ENCODE results near the gene RCOR1.
"Not testable (repeated sequence)": the region's sequence is repeated elsewhere in the genome, so short reads cannot be mapped to it uniquely, and the experiment has no call there.

RCOR1 gene

DNA sequence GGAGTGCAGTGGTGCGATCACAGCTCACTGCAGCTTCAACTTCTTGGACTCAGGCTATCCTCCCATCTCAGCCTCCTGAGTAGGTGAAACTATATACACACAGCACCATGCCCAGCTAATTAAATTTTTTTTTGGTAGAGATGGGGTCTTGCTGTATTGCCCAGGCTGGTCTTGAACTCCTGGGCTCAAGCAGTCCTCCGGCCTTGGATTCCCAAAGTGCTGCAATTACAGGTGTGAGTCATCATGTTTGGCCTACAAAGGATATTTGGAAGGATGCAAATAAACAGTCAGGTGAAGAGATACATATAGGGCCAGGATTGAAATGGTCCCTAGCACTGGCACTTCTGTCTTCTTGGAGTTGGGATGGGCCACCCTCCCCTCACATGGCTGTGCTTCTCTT is 23.9 kb downstream of the RCOR1 start:
- CTCF ChIA-PET, result interaction anchor here (0.6 to 2.0 kb wide), 2 partner anchors 22 to 780 kb away, joined by 4 to 5 read pairs; no protein-coding TSS in a partner anchor
- TF ChIP-seq HDGF (IDR thresholded peaks at IDR 0.05; ENCODE audit: borderline replicate concordance), result no peak
- TF ChIP-seq NFRKB (IDR thresholded peaks at IDR 0.05), result no peak
- no peak for TF ChIP-seq TARDBP (IDR thresholded peaks at IDR 0.05)
- TF ChIP-seq FOXA1 (IDR thresholded peaks at IDR 0.05), result no peak
- no peak for TF ChIP-seq ARNT (IDR thresholded peaks at IDR 0.05)
- TF ChIP-seq FOXK2 (IDR thresholded peaks at IDR 0.05), result no peak
- no peak for TF ChIP-seq ZNF384 (IDR thresholded peaks at IDR 0.05)
- no peak for TF ChIP-seq CTBP1 (IDR thresholded peaks at IDR 0.05; ENCODE audit: borderline replicate concordance)
- TF ChIP-seq FOXM1 (IDR thresholded peaks at IDR 0.05; ENCODE audit: borderline replicate concordance), result no peak
- TF ChIP-seq SUZ12 (IDR thresholded peaks at IDR 0.05), result no peak
- POLR2A ChIA-PET, result no interaction called here
- DNase-seq (ENCODE audit: extremely low spot score), result no peak

DNA sequence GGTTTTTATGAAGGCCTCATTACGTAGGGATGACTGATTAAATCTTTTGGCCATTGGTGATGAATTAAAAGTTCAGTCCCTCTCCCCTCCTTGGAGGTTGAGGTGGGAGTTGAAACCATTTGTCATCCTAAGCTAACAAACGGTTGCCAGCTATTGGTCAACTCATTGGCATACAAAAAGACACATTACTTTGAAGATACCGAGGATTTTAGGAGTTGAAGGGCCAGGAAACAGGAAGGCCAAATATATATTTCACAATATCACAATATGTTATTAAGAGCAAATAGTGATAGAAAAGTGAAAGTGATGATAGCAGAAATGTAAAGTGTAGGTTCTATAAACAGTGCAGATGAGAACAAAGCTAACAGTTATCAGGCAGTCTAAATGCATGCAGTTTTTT is 24.4 kb downstream of the RCOR1 start:
- TF ChIP-seq L3MBTL2 (conservative IDR thresholded peaks at IDR 0.05) (no peak), ARNT (IDR thresholded peaks at IDR 0.05) (no peak), LEF1 (IDR thresholded peaks at IDR 0.05; ENCODE audit: borderline replicate concordance) (no peak), SUZ12 (IDR thresholded peaks at IDR 0.05) (no peak), FOXK2 (IDR thresholded peaks at IDR 0.05) (no peak), NFRKB (IDR thresholded peaks at IDR 0.05) (no peak), ELF4 (IDR thresholded peaks at IDR 0.05) (no peak), ZNF384 (IDR thresholded peaks at IDR 0.05) (no peak), CTBP1 (IDR thresholded peaks at IDR 0.05; ENCODE audit: borderline replicate concordance) (no peak), BHLHE40 (IDR thresholded peaks at IDR 0.05; ENCODE audit: borderline replicate concordance) (no peak), FOXA1 (IDR thresholded peaks at IDR 0.05) (no peak), TARDBP (IDR thresholded peaks at IDR 0.05) (no peak), HDGF (IDR thresholded peaks at IDR 0.05; ENCODE audit: borderline replicate concordance) (no peak), SP1 (IDR thresholded peaks at IDR 0.05) (no peak), FOXM1 (IDR thresholded peaks at IDR 0.05; ENCODE audit: borderline replicate concordance) (no peak)
- TF ChIP-seq, protein P1, sequence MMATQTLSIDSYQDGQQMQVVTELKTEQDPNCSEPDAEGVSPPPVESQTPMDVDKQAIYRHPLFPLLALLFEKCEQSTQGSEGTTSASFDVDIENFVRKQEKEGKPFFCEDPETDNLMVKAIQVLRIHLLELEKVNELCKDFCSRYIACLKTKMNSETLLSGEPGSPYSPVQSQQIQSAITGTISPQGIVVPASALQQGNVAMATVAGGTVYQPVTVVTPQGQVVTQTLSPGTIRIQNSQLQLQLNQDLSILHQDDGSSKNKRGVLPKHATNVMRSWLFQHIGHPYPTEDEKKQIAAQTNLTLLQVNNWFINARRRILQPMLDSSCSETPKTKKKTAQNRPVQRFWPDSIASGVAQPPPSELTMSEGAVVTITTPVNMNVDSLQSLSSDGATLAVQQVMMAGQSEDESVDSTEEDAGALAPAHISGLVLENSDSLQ (IDR thresholded peaks at IDR 0.05), result no peak
- ChIA-PET POLR2A (no interaction called here), CTCF (interaction anchor here (0.6 to 2.0 kb wide), 2 partner anchors 22 to 779 kb away, joined by 4 to 5 read pairs; no protein-coding TSS in a partner anchor)
- DNase-seq (ENCODE audit: extremely low spot score), result no peak

DNA sequence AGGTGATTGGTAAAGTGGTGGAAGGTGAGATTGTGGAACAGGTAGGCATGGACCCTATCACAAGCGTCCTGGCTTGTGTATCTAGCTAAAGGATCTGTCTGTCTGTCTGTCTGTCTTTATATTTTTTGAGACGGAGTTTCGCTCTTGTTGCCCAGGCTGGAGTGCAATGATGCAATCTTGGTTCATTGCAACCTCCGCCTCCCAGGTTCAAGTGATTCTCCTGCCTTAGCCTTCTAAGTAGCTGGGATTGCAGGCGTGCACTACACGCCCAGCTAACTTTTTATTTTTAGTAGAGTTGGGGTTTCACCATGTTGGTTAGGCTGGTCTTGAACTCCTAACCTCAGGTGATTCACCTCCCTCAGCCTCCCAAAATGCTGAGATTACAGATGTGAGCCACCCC is 26.6 kb downstream of the RCOR1 start:
- POLR2A ChIA-PET, result interaction anchor here (1.3 kb wide), 1 partner anchor 8 kb away, joined by 4 read pairs; no protein-coding TSS in a partner anchor
- CTCF ChIA-PET; DNase-seq (ENCODE audit: extremely low spot score): not testable (repeated sequence)

DNA sequence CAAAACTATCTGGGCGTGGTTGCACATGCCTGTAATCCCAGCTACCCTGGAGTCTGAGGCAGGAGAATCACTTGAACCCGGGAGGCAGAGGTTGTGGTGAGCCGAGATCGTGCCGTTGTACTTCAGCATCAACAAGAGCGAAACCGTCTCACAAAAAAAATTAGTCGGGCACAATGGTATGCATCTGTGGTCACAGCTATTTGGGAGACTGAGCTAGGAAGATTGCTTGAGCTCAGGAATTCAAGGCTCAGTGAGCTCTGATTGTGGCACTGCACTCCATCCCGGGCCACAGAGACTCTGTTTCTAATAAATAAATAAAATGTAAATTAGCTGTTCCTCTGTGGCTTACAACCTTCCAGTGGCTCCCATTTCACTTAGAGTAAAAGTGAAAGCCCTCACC is 28.0 kb downstream of the RCOR1 start:
- CTCF ChIA-PET, result interaction anchor here (0.5 to 0.7 kb wide), 2 partner anchors 15 to 26 kb away, joined by 4 to 5 read pairs; no protein-coding TSS in a partner anchor
- no peak for DNase-seq (ENCODE audit: extremely low spot score)
- TF ChIP-seq SP1 (IDR thresholded peaks at IDR 0.05), result no peak
- no peak for TF ChIP-seq TARDBP (IDR thresholded peaks at IDR 0.05)
- TF ChIP-seq CTBP1 (IDR thresholded peaks at IDR 0.05; ENCODE audit: borderline replicate concordance), result no peak
- TF ChIP-seq FOXK2 (IDR thresholded peaks at IDR 0.05), result no peak
- TF ChIP-seq BHLHE40 (IDR thresholded peaks at IDR 0.05; ENCODE audit: borderline replicate concordance), result no peak
- TF ChIP-seq L3MBTL2 (conservative IDR thresholded peaks at IDR 0.05), result no peak
- no peak for TF ChIP-seq ZNF384 (IDR thresholded peaks at IDR 0.05)
- POLR2A ChIA-PET, result interaction anchor here (0.6 kb wide), 1 partner anchor 48 kb away, joined by 3 read pairs; no protein-coding TSS in a partner anchor

DNA sequence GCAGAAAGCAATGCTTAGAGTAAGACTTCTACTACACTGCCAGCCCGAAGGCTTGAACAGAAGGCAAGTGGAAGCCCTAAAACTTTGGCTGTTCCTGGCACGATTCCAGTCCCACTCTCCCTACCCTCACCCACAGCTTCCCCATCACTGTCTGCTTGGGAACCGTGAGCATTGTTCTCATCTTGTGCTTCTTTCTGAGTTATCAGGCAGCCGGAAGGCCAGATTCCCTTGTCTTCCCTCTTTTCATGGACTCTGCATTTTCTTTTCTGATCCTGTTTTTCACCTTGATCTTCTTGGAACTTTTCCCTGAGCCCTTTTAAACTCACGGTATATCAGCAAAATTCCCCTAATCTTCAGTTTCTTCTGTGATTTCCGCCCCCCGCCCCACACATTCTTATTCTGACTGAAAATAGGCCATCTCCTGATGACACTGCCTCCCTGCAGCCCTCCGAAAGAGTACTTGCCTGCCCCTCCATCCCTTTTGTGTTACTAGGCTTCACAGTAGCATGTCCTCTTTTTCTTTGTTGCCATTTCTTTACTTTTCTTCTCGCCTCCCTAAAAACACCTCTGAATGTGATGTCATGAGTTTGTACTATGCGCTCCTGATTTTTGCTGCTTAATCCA is 29.9 kb downstream of the RCOR1 start:
- ChIA-PET POLR2A (no interaction called here), CTCF (no interaction called here)
- no peak for TF ChIP-seq FOXK2 (IDR thresholded peaks at IDR 0.05)
- TF ChIP-seq TARDBP (IDR thresholded peaks at IDR 0.05), result no peak
- no peak for TF ChIP-seq FOXM1 (IDR thresholded peaks at IDR 0.05; ENCODE audit: borderline replicate concordance)
- TF ChIP-seq, protein P1 (IDR thresholded peaks at IDR 0.05), result no peak
- no peak for TF ChIP-seq SP1 (IDR thresholded peaks at IDR 0.05)
- TF ChIP-seq SUZ12 (IDR thresholded peaks at IDR 0.05), result no peak
- no peak for TF ChIP-seq LEF1 (IDR thresholded peaks at IDR 0.05; ENCODE audit: borderline replicate concordance)
- TF ChIP-seq BHLHE40 (IDR thresholded peaks at IDR 0.05; ENCODE audit: borderline replicate concordance), result no peak
- TF ChIP-seq CTBP1 (IDR thresholded peaks at IDR 0.05; ENCODE audit: borderline replicate concordance), result no peak
- TF ChIP-seq FOXA1 (IDR thresholded peaks at IDR 0.05), result no peak
- TF ChIP-seq NFRKB (IDR thresholded peaks at IDR 0.05), result no peak
- no peak for TF ChIP-seq ARNT (IDR thresholded peaks at IDR 0.05)
- TF ChIP-seq L3MBTL2 (conservative IDR thresholded peaks at IDR 0.05), result no peak
- TF ChIP-seq ELF4 (IDR thresholded peaks at IDR 0.05), result no peak
- no peak for TF ChIP-seq HDGF (IDR thresholded peaks at IDR 0.05; ENCODE audit: borderline replicate concordance)
- no peak for TF ChIP-seq ZNF384 (IDR thresholded peaks at IDR 0.05)
- no peak for DNase-seq (ENCODE audit: extremely low spot score)

DNA sequence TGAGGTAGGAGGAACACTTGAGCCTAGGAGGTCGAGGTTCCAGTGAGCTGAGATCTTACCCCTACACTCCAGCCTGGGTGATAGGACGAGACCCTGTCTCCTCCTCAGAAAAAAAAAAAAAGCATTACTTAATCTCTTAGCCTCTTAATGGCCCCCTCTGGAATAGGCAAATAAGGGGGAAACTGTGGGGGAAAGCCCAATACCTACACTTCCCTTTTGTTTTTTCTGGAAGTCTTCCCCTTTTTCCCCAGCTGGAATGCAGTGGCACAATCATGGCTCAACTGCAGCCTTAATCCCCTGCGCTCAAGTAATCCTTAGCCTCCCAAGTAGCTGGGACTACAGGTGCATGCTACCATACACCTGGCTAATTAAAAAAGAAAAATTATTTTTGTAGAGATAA is 32.2 kb downstream of the RCOR1 start:
- no peak for DNase-seq (ENCODE audit: extremely low spot score)
- ChIA-PET POLR2A (no interaction called here), CTCF (interaction anchor here (0.6 kb wide), 1 partner anchor 30 kb away, joined by 5 read pairs; no protein-coding TSS in a partner anchor)
- TF ChIP-seq ARNT (IDR thresholded peaks at IDR 0.05), result no peak
- no peak for TF ChIP-seq BHLHE40 (IDR thresholded peaks at IDR 0.05; ENCODE audit: borderline replicate concordance)
- no peak for TF ChIP-seq TARDBP (IDR thresholded peaks at IDR 0.05)
- TF ChIP-seq ELF4 (IDR thresholded peaks at IDR 0.05), result no peak
- TF ChIP-seq CTBP1 (IDR thresholded peaks at IDR 0.05; ENCODE audit: borderline replicate concordance), result no peak
- no peak for TF ChIP-seq SUZ12 (IDR thresholded peaks at IDR 0.05)
- TF ChIP-seq L3MBTL2 (conservative IDR thresholded peaks at IDR 0.05), result no peak
